AG04450 (cell line): ENCODE data around the gene DGAT2L6. TPM values are rescaled to one million over a fixed set of nuclear protein-coding genes. Genes with fewer than 3 reads are reported as not detected.

Source experiments
- CTCF ChIA-PET: fragments of 300-600, 350-600 bp; formaldehyde crosslinking; extraction: SDS; loops from one replicate; lab custom pipeline; 2022; ENCODE audit warnings: antibody characterized with exemption, inconsistent platforms; lab: Charles Lee
- POLR2A ChIA-PET: fragments of 350-600 bp; formaldehyde crosslinking; extraction: SDS; loops from one replicate; lab custom pipeline; 2021; ENCODE audit warnings: antibody characterized with exemption, inconsistent platforms; lab: Yijun Ruan, JAX
- DNase-seq: peaks from one replicate; pipeline ENCODE4 v3.0.0-alpha.2; 2011; ENCODE audit warnings: low read depth, low spot score
- H3K27ac ChIP-seq: one replicate; pipeline ENCODE4 v1.5.1; 2012; ENCODE audit warnings: low read depth, low read length, control low read depth
- H3K27me3 ChIP-seq: one replicate; pipeline ENCODE4 v1.6.0; 2012; ENCODE audit warnings: low read length; ENCODE audit not compliant: control insufficient read depth, insufficient read depth
- H3K4me3 ChIP-seq: 2 replicates; pipeline ENCODE4 v1.5.1; 2011; ENCODE audit warnings: mild to moderate bottlenecking, low read depth, low read length, control low read depth
- H3K9me3 ChIP-seq: 2 replicates; pipeline ENCODE4 v1.5.1; 2012; ENCODE audit warnings: low read length; ENCODE audit not compliant: control insufficient read depth, insufficient read depth
- polyA plus RNA-seq: library from polyadenylated mRNA; depleted of rRNA; stranded (reverse); fragments of >200 nt; gene quantifications from 2 replicates; pipeline ENCODE4 v1.2.3, GENCODE V29; 2011
- TF ChIP-seq, protein P1 (sequence below): IDR thresholded peaks from 2 replicates; pipeline ENCODE4 v1.5.1; 2011; ENCODE audit warnings: low read depth, low read length, control low read depth, inconsistent platforms

DGAT2L6 gene
- polyA plus RNA-seq, 1 experiment = not detected

DNA sequence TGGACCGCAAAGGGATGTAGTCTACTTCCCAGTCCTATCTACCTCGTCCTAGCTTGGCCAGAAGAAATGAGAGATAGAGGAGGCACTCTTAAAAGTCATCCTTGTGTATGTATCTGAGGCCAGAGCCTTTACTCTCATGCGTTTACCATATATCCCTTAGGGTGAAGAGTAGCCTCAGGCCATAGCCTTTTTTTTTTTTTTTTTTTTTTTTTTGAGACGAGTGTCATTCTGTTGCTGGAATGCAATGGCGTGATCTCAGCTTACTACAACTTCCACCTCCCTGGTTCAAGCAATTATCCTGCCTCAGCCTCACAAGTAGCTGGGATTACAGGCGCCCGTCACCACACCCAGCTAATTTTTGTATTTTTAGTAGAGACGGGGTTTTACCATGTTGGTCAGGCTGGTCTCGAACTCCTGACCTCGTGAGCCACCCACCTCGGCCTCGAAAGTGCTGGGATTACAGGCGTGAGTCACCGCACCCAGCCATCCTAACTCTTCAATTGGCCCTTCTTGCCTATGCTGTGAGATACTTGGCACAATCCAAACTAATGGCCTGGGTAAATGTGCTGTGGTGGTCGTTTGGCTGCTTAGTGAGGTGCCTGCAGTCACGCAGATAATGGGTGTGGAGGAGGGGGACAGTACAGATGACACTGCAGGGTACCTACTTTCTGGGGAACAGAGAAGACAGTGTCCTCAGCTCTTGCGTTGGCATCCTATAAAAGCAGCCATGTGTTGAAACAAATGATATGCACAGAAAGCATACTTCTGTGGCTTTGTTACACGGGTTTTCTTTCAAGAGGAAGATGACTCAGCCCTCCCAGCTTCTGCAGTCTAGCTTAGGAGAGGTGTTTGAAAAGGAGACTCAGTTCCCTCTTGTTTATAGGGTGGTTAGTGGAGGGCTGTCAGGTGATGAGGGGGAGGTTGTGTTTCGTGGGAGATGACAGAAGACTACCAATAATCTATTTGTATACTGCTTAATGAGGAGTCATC lies 10.4 kb upstream of the DGAT2L6 start:
- Histone ChIP-seq H3K27ac (peak overlapping the region; percentile 90), H3K4me3 (no peak overlapping the region), H3K9me3 (no peaks in the 10 kb centered on the region), H3K27me3 (no peaks in the 10 kb centered on the region)
- CTCF ChIA-PET = interaction anchor here (0.6 to 6.6 kb wide), 2 partner anchors 11 to 33 kb away, joined by 3 to 38 read pairs; partner anchors contain the start of gene IGBP1
- POLR2A ChIA-PET = interaction anchor here (0.5 to 3.2 kb wide), 2 partner anchors 33 to 801 kb away, joined by 5 to 20 read pairs; partner anchors contain the start of gene IGBP1
- DNase-seq = peak; percentile 44
- TF ChIP-seq, protein P1, sequence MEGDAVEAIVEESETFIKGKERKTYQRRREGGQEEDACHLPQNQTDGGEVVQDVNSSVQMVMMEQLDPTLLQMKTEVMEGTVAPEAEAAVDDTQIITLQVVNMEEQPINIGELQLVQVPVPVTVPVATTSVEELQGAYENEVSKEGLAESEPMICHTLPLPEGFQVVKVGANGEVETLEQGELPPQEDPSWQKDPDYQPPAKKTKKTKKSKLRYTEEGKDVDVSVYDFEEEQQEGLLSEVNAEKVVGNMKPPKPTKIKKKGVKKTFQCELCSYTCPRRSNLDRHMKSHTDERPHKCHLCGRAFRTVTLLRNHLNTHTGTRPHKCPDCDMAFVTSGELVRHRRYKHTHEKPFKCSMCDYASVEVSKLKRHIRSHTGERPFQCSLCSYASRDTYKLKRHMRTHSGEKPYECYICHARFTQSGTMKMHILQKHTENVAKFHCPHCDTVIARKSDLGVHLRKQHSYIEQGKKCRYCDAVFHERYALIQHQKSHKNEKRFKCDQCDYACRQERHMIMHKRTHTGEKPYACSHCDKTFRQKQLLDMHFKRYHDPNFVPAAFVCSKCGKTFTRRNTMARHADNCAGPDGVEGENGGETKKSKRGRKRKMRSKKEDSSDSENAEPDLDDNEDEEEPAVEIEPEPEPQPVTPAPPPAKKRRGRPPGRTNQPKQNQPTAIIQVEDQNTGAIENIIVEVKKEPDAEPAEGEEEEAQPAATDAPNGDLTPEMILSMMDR = no peak

DNA sequence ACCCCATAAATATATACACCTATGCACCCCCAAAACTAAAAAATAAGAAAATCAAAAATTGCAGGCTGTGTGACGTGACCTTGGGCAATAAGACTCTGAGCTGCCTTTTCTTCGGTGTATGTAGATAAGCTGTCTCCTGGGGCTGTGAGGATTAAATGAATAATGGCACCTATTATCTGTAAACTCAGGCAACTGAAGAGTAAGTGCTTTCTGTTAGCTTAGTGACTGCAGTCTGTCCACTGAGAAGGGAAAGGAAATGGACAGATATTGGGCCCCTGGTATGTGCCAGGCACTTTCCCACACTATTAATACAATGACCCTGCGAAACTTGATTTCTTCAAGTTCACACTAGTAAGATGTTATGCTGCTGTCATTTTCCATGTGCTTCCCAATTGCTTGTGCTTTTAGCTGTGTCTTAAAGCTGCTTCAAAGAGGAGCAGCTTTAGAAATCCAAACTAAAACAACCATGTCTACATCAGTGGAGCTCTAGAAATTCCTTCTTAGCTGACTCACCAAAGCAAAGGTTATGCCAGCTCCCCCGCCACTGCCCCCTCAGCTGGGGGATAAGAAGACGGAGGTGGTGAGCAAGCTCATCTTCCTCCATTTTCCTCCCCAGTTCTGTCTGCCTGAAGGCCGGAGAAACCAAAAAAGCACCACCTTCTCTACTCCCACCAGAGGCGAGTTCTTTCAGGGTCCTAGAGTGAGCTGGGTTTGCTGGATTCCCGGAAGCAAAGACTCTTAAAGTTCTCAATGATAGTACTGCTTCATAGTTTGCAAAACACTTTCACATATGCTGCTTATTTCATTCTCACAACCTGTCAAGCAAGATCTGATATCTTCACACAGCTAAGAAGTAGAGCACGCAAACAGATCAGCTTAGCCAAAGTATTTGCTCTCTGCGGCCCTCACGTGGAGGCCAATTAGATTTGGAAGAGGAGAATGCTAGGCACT lies 8.8 kb upstream of the DGAT2L6 start:
- CTCF ChIA-PET = interaction anchor here (0.6 to 6.6 kb wide), 3 partner anchors 35 to 265 kb away, joined by 3 to 38 read pairs (median 3); partner anchors contain the start of gene IGBP1
- Histone ChIP-seq H3K27ac (peak overlapping the region; percentile 82), H3K9me3 (no peaks in the 10 kb centered on the region; the same call in 1 of the 2 replicates), H3K4me3 (peak overlapping the region; percentile 2; the same call in 1 of the 2 replicates), H3K27me3 (no peaks in the 10 kb centered on the region)
- TF ChIP-seq, protein P1 = no peak
- POLR2A ChIA-PET = interaction anchor here (3.2 kb wide), 1 partner anchor 35 kb away, joined by 20 read pairs; the partner anchor contains the start of gene IGBP1
- peak; percentile 43 for DNase-seq

DNA sequence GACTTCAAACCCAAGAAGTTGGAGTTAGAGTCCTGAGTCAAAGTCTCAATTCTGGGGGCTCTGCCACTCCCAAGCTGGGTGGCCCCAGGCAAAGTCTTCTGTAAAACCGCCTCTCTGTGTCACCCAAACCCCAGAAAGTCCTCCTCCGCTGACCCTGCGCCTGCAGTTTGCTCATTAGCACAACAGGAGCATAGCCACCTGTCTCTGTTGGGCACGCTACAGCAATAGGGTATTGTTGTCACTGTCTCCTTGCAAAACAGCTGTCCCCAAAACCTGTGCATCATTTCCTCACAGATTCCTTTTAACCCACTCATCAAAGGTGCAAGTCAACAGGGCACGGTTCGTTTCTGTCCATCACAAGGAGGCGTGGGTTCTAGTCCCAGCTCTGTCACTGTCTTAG lies 8.0 kb upstream of the DGAT2L6 start:
- POLR2A ChIA-PET = interaction anchor here (3.2 kb wide), 1 partner anchor 36 kb away, joined by 20 read pairs; the partner anchor contains the start of gene IGBP1
- Histone ChIP-seq H3K9me3 (no peaks in the 10 kb centered on the region; the same call in 1 of the 2 replicates), H3K27me3 (no peaks in the 10 kb centered on the region), H3K27ac (peak overlapping the region; percentile 82), H3K4me3 (no peak overlapping the region)
- CTCF ChIA-PET = interaction anchor here (1.2 to 6.6 kb wide), 2 partner anchors 36 to 265 kb away, joined by 3 to 38 read pairs; partner anchors contain the start of gene IGBP1
- TF ChIP-seq, protein P1 = no peak
- no peak for DNase-seq

DNA sequence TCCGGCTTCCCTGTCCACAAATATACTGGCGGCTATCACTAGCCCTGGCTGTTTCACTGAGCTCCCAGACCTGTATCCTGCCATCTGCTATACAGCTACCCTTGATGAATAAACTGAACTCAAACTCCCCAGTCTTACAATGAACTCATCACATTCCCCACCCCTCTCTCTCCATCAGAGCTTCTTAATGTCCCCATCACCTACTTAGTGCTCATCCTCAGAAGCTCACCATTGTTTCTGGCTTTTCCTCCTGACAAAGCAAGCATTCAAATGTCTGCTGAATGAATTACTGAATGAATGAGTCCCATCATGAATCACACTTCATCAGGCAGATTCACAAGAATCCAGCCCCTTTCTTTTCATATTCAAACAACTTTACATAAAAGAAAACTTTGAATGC lies 5.7 kb upstream of the DGAT2L6 start:
- Histone ChIP-seq H3K27me3 (no peaks in the 10 kb centered on the region), H3K9me3 (no peaks in the 10 kb centered on the region; the same call in 1 of the 2 replicates), H3K27ac (no peak overlapping the region), H3K4me3 (no peak overlapping the region)
- DNase-seq = no peak
- TF ChIP-seq, protein P1 = no peak
- ChIA-PET CTCF (interaction anchor here (6.6 kb wide), 1 partner anchor 38 kb away, joined by 38 read pairs; the partner anchor contains the start of gene IGBP1), POLR2A (interaction anchor here (0.5 to 0.6 kb wide), 2 partner anchors 38 to 1008 kb away, joined by 3 to 19 read pairs; partner anchors contain the start of gene IGBP1)
